Measurements from ENCODE around the gene PPT2. TPM values are rescaled to one million over a fixed set of nuclear protein-coding genes. Genes with fewer than 3 reads are reported as not detected.
A peak's percentile ranks its signal among the peaks of the same experiment; 100 is the strongest.

Gene PPT2
- 29.6 TPM for total RNA-seq
- 20.0 TPM for polyA plus RNA-seq

- peak; percentile 89 for DNase-seq (ENCODE audit: extremely low spot score)
Measured at GRCh38 chr6:32153564-32154513, at the start of gene PPT2. Gene PPT2, plus strand, starts transcription at chr6:32154141. Its CDS starts 454 bp downstream, at chr6:32154595.

GRCh38 chr6:32105433-32105832, 48.5 kb upstream of the PPT2 start:
- 82% methylated on average over 4 of the region's 4 CpGs for WGBS
- no peak overlapping the region for H3K27ac ChIP-seq (ENCODE audit: low read depth)

More at GRCh38 chr6:32153564-32154513, at the start of gene PPT2:
- peak within 1 kb of the TSS; percentile 76 for H3K27ac ChIP-seq (ENCODE audit: low read depth)
- peak within 1 kb of the TSS; percentile 65 for H3K4me3 ChIP-seq (ENCODE audit: low read depth, low read length)
- no peaks in the 10 kb centered on the region for H3K36me3 ChIP-seq (ENCODE audit: insufficient read depth)
- under 1% methylated on average over 52 of the region's 52 CpGs for WGBS
- H3K4me1 ChIP-seq (ENCODE audit: insufficient read depth), result no peaks in the 10 kb centered on the region

GRCh38 chr6:32107406-32107805, 46.5 kb upstream of the PPT2 start:
- H3K36me3 ChIP-seq (ENCODE audit: insufficient read depth), result no peaks in the 10 kb centered on the region
- DNase-seq (ENCODE audit: extremely low spot score), result no peak
- no peak overlapping the region for H3K4me3 ChIP-seq (ENCODE audit: low read depth, low read length)
- H3K4me1 ChIP-seq (ENCODE audit: insufficient read depth), result no peaks in the 10 kb centered on the region
- WGBS, result 68% methylated on average over 1 of the region's 1 CpG
- peak overlapping the region; percentile 58 for H3K27ac ChIP-seq (ENCODE audit: low read depth)

More at GRCh38 chr6:32105433-32105832, 48.5 kb upstream of the PPT2 start:
- no peak overlapping the region for H3K4me3 ChIP-seq (ENCODE audit: low read depth, low read length)
- no peak for DNase-seq (ENCODE audit: extremely low spot score)
- H3K36me3 ChIP-seq (ENCODE audit: insufficient read depth), result no peaks in the 10 kb centered on the region
- no peaks in the 10 kb centered on the region for H3K4me1 ChIP-seq (ENCODE audit: insufficient read depth)

GRCh38 chr6:32108094-32108627, 45.8 kb upstream of the PPT2 start:
- Histone ChIP-seq H3K4me3 (ENCODE audit: low read depth, low read length) (peak overlapping the region; percentile 9), H3K27ac (ENCODE audit: low read depth) (peak overlapping the region; percentile 58), H3K36me3 (ENCODE audit: insufficient read depth) (no peaks in the 10 kb centered on the region), H3K4me1 (ENCODE audit: insufficient read depth) (no peaks in the 10 kb centered on the region)
- WGBS, result 3% methylated on average over 15 of the region's 15 CpGs
- DNase-seq (ENCODE audit: extremely low spot score), result no peak

- no peaks in the 10 kb centered on the region for H3K36me3 ChIP-seq (ENCODE audit: insufficient read depth)
- no peaks in the 10 kb centered on the region for H3K4me1 ChIP-seq (ENCODE audit: insufficient read depth)
- no peak overlapping the region for H3K27ac ChIP-seq (ENCODE audit: low read depth)
- DNase-seq (ENCODE audit: extremely low spot score), result no peak
- no peak overlapping the region for H3K4me3 ChIP-seq (ENCODE audit: low read depth, low read length)
- 35% methylated on average over 6 of the region's 6 CpGs for WGBS
Measured at GRCh38 chr6:32108727-32109113, 45.2 kb upstream of the PPT2 start.

GRCh38 chr6:32109114-32109764, 44.7 kb upstream of the PPT2 start, which contains the start of gene TNXB:
Gene TNXB, minus strand, starts transcription at chr6:32109338. Its CDS starts 11,140 bp downstream, at chr6:32098198.
- WGBS, result 22% methylated on average over 12 of the region's 12 CpGs
- no peaks in the 10 kb centered on the region for H3K4me1 ChIP-seq (ENCODE audit: insufficient read depth)
- DNase-seq (ENCODE audit: extremely low spot score), result no peak
- no peaks in the 10 kb centered on the region for H3K36me3 ChIP-seq (ENCODE audit: insufficient read depth)
- no peak within 1 kb of the TSS for H3K27ac ChIP-seq (ENCODE audit: low read depth)
- peak within 1 kb of the TSS; percentile 9 for H3K4me3 ChIP-seq (ENCODE audit: low read depth, low read length)

GRCh38 chr6:32109765-32110160, 44.2 kb upstream of the PPT2 start:
- Histone ChIP-seq H3K4me1 (ENCODE audit: insufficient read depth) (no peaks in the 10 kb centered on the region), H3K36me3 (ENCODE audit: insufficient read depth) (no peaks in the 10 kb centered on the region), H3K4me3 (ENCODE audit: low read depth, low read length) (no peak overlapping the region), H3K27ac (ENCODE audit: low read depth) (no peak overlapping the region)
- DNase-seq (ENCODE audit: extremely low spot score), result no peak
- 65% methylated on average over 6 of the region's 6 CpGs for WGBS

- H3K36me3 ChIP-seq (ENCODE audit: insufficient read depth), result no peaks in the 10 kb centered on the region
- H3K27ac ChIP-seq (ENCODE audit: low read depth), result no peak overlapping the region
- no peak overlapping the region for H3K4me3 ChIP-seq (ENCODE audit: low read depth, low read length)
- WGBS, result 46% methylated on average over 7 of the region's 7 CpGs
- H3K4me1 ChIP-seq (ENCODE audit: insufficient read depth), result no peaks in the 10 kb centered on the region
- DNase-seq (ENCODE audit: extremely low spot score), result no peak
Measured at GRCh38 chr6:32110632-32111031, 43.3 kb upstream of the PPT2 start.

- no peak for DNase-seq (ENCODE audit: extremely low spot score)
- 29% methylated on average over 7 of the region's 7 CpGs for WGBS
- Histone ChIP-seq H3K27ac (ENCODE audit: low read depth) (no peak overlapping the region), H3K4me3 (ENCODE audit: low read depth, low read length) (no peak overlapping the region), H3K4me1 (ENCODE audit: insufficient read depth) (no peaks in the 10 kb centered on the region), H3K36me3 (ENCODE audit: insufficient read depth) (no peaks in the 10 kb centered on the region)
Measured at GRCh38 chr6:32111424-32112066, 42.4 kb upstream of the PPT2 start.

GRCh38 chr6:32112431-32112980, 41.4 kb upstream of the PPT2 start:
- DNase-seq (ENCODE audit: extremely low spot score), result no peak
- H3K4me1 ChIP-seq (ENCODE audit: insufficient read depth), result no peaks in the 10 kb centered on the region
- H3K36me3 ChIP-seq (ENCODE audit: insufficient read depth), result no peaks in the 10 kb centered on the region
- H3K4me3 ChIP-seq (ENCODE audit: low read depth, low read length), result no peak overlapping the region
- H3K27ac ChIP-seq (ENCODE audit: low read depth), result peak overlapping the region; percentile 27
- 52% methylated on average over 9 of the region's 9 CpGs for WGBS

GRCh38 chr6:32113386-32114352, 40.3 kb upstream of the PPT2 start:
- Histone ChIP-seq H3K27ac (ENCODE audit: low read depth) (peak overlapping the region; percentile 27), H3K4me3 (ENCODE audit: low read depth, low read length) (no peak overlapping the region), H3K36me3 (ENCODE audit: insufficient read depth) (no peaks in the 10 kb centered on the region), H3K4me1 (ENCODE audit: insufficient read depth) (no peaks in the 10 kb centered on the region)
- DNase-seq (ENCODE audit: extremely low spot score), result peak; percentile 60
- 68% methylated on average over 9 of the region's 9 CpGs for WGBS

GRCh38 chr6:32114796-32115195, 39.1 kb upstream of the PPT2 start:
- 65% methylated on average over 8 of the region's 8 CpGs for WGBS
- no peaks in the 10 kb centered on the region for H3K36me3 ChIP-seq (ENCODE audit: insufficient read depth)
- no peak overlapping the region for H3K4me3 ChIP-seq (ENCODE audit: low read depth, low read length)
- no peak overlapping the region for H3K27ac ChIP-seq (ENCODE audit: low read depth)
- H3K4me1 ChIP-seq (ENCODE audit: insufficient read depth), result no peaks in the 10 kb centered on the region
- no peak for DNase-seq (ENCODE audit: extremely low spot score)
